CD14-positive monocyte (primary cell): ENCODE measurements around the gene PAPPA. TPM values are rescaled to one million over a fixed set of nuclear protein-coding genes. Genes with fewer than 3 reads are reported as not detected.

Experiments used
- DNase-seq, 3 donors: peaks; one replicate each; pipeline ENCODE4 v3.0.0-alpha.2; 2011 to 2022
- H2AFZ ChIP-seq: 2 replicates; pipeline ENCODE4 v1.6.0; 2012; ENCODE audit warnings: mild to moderate bottlenecking, low read depth, low read length, inconsistent platforms; ENCODE audit not compliant: insufficient read depth, poor library complexity, severe bottlenecking
- H3K27ac ChIP-seq, 2 donors: 1 replicate in 1 of 2; 2 replicates in 1 of 2; pipeline ENCODE4 v1.5.1; 2012 to 2013; ENCODE audit warnings: low read length in 2 of 2, control low read depth in 1 of 2, inconsistent platforms in 1 of 2, low read depth in 1 of 2, mild to moderate bottlenecking in 1 of 2
- H3K27me3 ChIP-seq, 2 donors: one replicate each; pipeline versions ENCODE4 v1.6.0 to v1.6.1; 2011 to 2013; ENCODE audit warnings: low read length in 2 of 2; ENCODE audit not compliant: control insufficient read depth in 2 of 2, insufficient read depth in 2 of 2
- H3K36me3 ChIP-seq, 2 donors: replicated peaks in 1 of 2; 1 replicate in 1 of 2; 2 replicates in 1 of 2; pipeline versions ENCODE4 v1.5.1 to v1.6.1; 2012 to 2013; ENCODE audit warnings: low read length in 2 of 2, control low read depth in 1 of 2, inconsistent platforms in 1 of 2, mild to moderate bottlenecking in 1 of 2; ENCODE audit not compliant: insufficient read depth in 2 of 2, control insufficient read depth in 1 of 2
- H3K4me1 ChIP-seq, 2 donors: 1 replicate in 1 of 2; 2 replicates in 1 of 2; pipeline versions ENCODE4 v1.5.1 to v1.6.1; 2012 to 2013; ENCODE audit warnings: low read length in 2 of 2, control low read depth in 1 of 2, inconsistent platforms in 1 of 2, mild to moderate bottlenecking in 1 of 2, moderate library complexity in 1 of 2; ENCODE audit not compliant: insufficient read depth in 2 of 2, control insufficient read depth in 1 of 2
- H3K4me2 ChIP-seq: replicated peaks from 2 replicates; pipeline ENCODE3; 2012; ENCODE audit warnings: low read length, moderate library complexity, mild to moderate bottlenecking; ENCODE audit not compliant: poor library complexity, severe bottlenecking; ENCODE audit errors: extremely low read depth
- H3K4me3 ChIP-seq, 3 experiments: fragments of 200-600 bp in 1 of 3; sonication (generic) in 1 of 3; replicated peaks in 1 of 3; 1 replicate in 2 of 3; 2 replicates in 1 of 3; pipeline ENCODE4 v1.5.1; 2011 to 2013; ENCODE audit warnings: low read length in 3 of 3, mild to moderate bottlenecking in 3 of 3, control low read depth in 2 of 3, low read depth in 2 of 3, inconsistent platforms in 1 of 3, moderate library complexity in 1 of 3
- H3K79me2 ChIP-seq: 2 replicates; pipeline ENCODE4 v1.6.0; 2012; ENCODE audit warnings: mild to moderate bottlenecking, control low read depth, inconsistent platforms, low read length, moderate library complexity; ENCODE audit not compliant: insufficient read depth
- H3K9ac ChIP-seq: 2 replicates; pipeline ENCODE4 v1.6.0; 2017; ENCODE audit warnings: low read length, mild to moderate bottlenecking; ENCODE audit not compliant: insufficient read depth, poor library complexity, severe bottlenecking
- H3K9me3 ChIP-seq, 2 donors: replicated peaks in 1 of 2; 1 replicate in 1 of 2; 2 replicates in 1 of 2; pipeline versions ENCODE4 v1.5.1 to v1.6.1; 2012 to 2013; ENCODE audit warnings: low read length in 2 of 2, control low read depth in 1 of 2; ENCODE audit not compliant: control insufficient read depth in 1 of 2, insufficient read depth in 1 of 2
- H4K20me1 ChIP-seq: 2 replicates; pipeline ENCODE4 v1.6.0; 2012; ENCODE audit warnings: mild to moderate bottlenecking, low read length, control low read depth, moderate library complexity; ENCODE audit not compliant: insufficient read depth
- H3K27ac Mint-ChIP-seq, 7 donors: one replicate each; pipeline ENCODE4 v1.8.0; 2020; ENCODE audit warnings: mild to moderate bottlenecking in 7 of 7, mixed read lengths in 7 of 7, moderate library complexity in 6 of 7, inconsistent platforms in 2 of 7
- H3K27me3 Mint-ChIP-seq, 3 donors: one replicate each; pipeline ENCODE4 v1.8.0; 2021 to 2022; ENCODE audit warnings: low read depth in 3 of 3, mild to moderate bottlenecking in 3 of 3, mixed read lengths in 3 of 3, moderate library complexity in 3 of 3, inconsistent platforms in 1 of 3
- H3K36me3 Mint-ChIP-seq, 2 donors: one replicate each; pipeline ENCODE4 v1.8.0; 2020; ENCODE audit warnings: mixed read lengths in 2 of 2, inconsistent platforms in 1 of 2, mild to moderate bottlenecking in 1 of 2
- H3K4me1 Mint-ChIP-seq: one replicate; pipeline ENCODE4 v1.8.0; 2020; ENCODE audit warnings: mild to moderate bottlenecking, mixed read lengths
- H3K4me3 Mint-ChIP-seq, 2 donors: one replicate each; pipeline ENCODE4 v1.8.0; 2020; ENCODE audit warnings: mild to moderate bottlenecking in 2 of 2, mixed read lengths in 2 of 2, moderate library complexity in 1 of 2
- H3K9me3 Mint-ChIP-seq, 7 donors: one replicate each; pipeline ENCODE4 v1.8.0; 2020 to 2022; ENCODE audit warnings: mixed read lengths in 7 of 7, mild to moderate bottlenecking in 6 of 7, moderate library complexity in 6 of 7, inconsistent platforms in 2 of 7
- CTCF ChIP-seq: fragments of 200-600 bp; IDR thresholded peaks from one replicate; pipeline ENCODE4 v1.8.0; 2022; ENCODE audit warnings: antibody characterized with exemption, mild to moderate bottlenecking
- WGBS: methylation state at CpG from one replicate; pipeline ENCODE4 v1.1.5; 2013; ENCODE audit warnings: missing lambda C conversion rate; ENCODE audit not compliant: insufficient coverage; 5-methylcytosine and 5-hydroxymethylcytosine counted together
- intact Hi-C, 2 donors: fragments of 100-400 bp; cut with micrococcal nuclease; formaldehyde crosslinking; loops; one replicate each; pipeline versions ENCODE4 v1.15.0 to v1.15.1; 2023
- polyA plus RNA-seq, 3 donors: library from polyadenylated mRNA; depleted of rRNA in 1 of 3; unstranded in 2 of 3; stranded (reverse) in 1 of 3; fragments of 300-500 nt in 2 of 3; fragments of >200 nt in 1 of 3; fragmentation: Illumina TruSeq in 2 of 3; gene quantifications; 1 replicate in 2 of 3; 2 replicates in 1 of 3; pipeline ENCODE4 v1.2.3, GENCODE V29; 2012 to 2021

PAPPA gene
- polyA plus RNA-seq, 3 donors: not detected

GRCh38 chr9:116166713-116167112, 13.1 kb downstream of the PAPPA start:
- H3K9ac ChIP-seq: no peak overlapping the region
- Mint-ChIP-seq H3K4me3 (no peak overlapping the region), H3K9me3 (no peaks in the 10 kb centered on the region), H3K27me3 (peaks cover 0 to 6% (median 5%) of the 10 kb centered on the region in 3 donors), H3K4me1 (no peaks in the 10 kb centered on the region), H3K36me3 (no peaks in the 10 kb centered on the region), H3K27ac (no peak overlapping the region)
- no peak overlapping the region for H3K27ac ChIP-seq
- H4K20me1 ChIP-seq: no peaks in the 10 kb centered on the region
- intact Hi-C loops: no loop called here
- no peak for DNase-seq
- H3K4me2 ChIP-seq: no peak overlapping the region
- H3K36me3 ChIP-seq: no peaks in the 10 kb centered on the region
- TF ChIP-seq CTCF: no peak
- WGBS: no CpG with 5 or more reads among the region's 1 CpG
- no peak overlapping the region for H2AFZ ChIP-seq
- H3K27me3 ChIP-seq: no peaks in the 10 kb centered on the region
- H3K79me2 ChIP-seq: no peaks in the 10 kb centered on the region
- no peak overlapping the region for H3K4me3 ChIP-seq
- no peaks in the 10 kb centered on the region for H3K9me3 ChIP-seq
- no peaks in the 10 kb centered on the region for H3K4me1 ChIP-seq

GRCh38 chr9:116168231-116168630, 14.6 kb downstream of the PAPPA start:
- intact Hi-C loops: no loop called here
- no peaks in the 10 kb centered on the region for H3K36me3 ChIP-seq
- H3K4me1 Mint-ChIP-seq: no peaks in the 10 kb centered on the region
- H3K27me3 Mint-ChIP-seq: peaks cover 0 to 5% (median 4%) of the 10 kb centered on the region in 3 donors
- no peaks in the 10 kb centered on the region for H3K79me2 ChIP-seq
- no peak overlapping the region for H3K9ac ChIP-seq
- H3K27ac ChIP-seq: no peak overlapping the region
- no peak overlapping the region for H2AFZ ChIP-seq
- H3K4me3 Mint-ChIP-seq: no peak overlapping the region
- H3K9me3 ChIP-seq: no peaks in the 10 kb centered on the region
- no peak for DNase-seq
- no peak overlapping the region for H3K27ac Mint-ChIP-seq
- TF ChIP-seq CTCF: no peak
- H3K36me3 Mint-ChIP-seq: no peaks in the 10 kb centered on the region
- no peak overlapping the region for H3K4me2 ChIP-seq
- H3K4me3 ChIP-seq: no peak overlapping the region
- no peaks in the 10 kb centered on the region for H3K9me3 Mint-ChIP-seq
- H3K27me3 ChIP-seq: no peaks in the 10 kb centered on the region
- no peaks in the 10 kb centered on the region for H3K4me1 ChIP-seq
- H4K20me1 ChIP-seq: no peaks in the 10 kb centered on the region
